HG03558 (cell line): ENCODE results near the gene CSF3R.
"Not testable (repeated sequence)": the region's sequence is repeated elsewhere in the genome, so short reads cannot be mapped to it uniquely, and the experiment has no call there.

Source experiments
- ATAC-seq: cut with Tn5 transposase; IDR thresholded peaks from one replicate; pipeline ENCODE4 v1.9.1; 2021; ENCODE audit warnings: moderate number of reproducible peaks; ENCODE audit not compliant: unreplicated experiment; ENCODE audit errors: extremely low read depth

CSF3R gene

GRCh38 chr1:36513676-36514473 is 31.2 kb upstream of the CSF3R start:
- ATAC-seq, result no peak

- ATAC-seq, result no peak
Observed at GRCh38 chr1:36512842-36513241, 30.1 kb upstream of the CSF3R start.

GRCh38 chr1:36511804-36512798 is 29.4 kb upstream of the CSF3R start:
- ATAC-seq, result no peak

- not testable (repeated sequence) for ATAC-seq
Observed at GRCh38 chr1:36511220-36511619, 28.5 kb upstream of the CSF3R start.

GRCh38 chr1:36510418-36510817 is 27.7 kb upstream of the CSF3R start:
- no peak for ATAC-seq

- no peak for ATAC-seq
Observed at GRCh38 chr1:36508257-36508656, 25.5 kb upstream of the CSF3R start.

GRCh38 chr1:36506276-36506920 is 23.7 kb upstream of the CSF3R start:
- no peak for ATAC-seq

- ATAC-seq, result no peak
Observed at GRCh38 chr1:36503733-36504132, 21.0 kb upstream of the CSF3R start.

- no peak for ATAC-seq
Observed at GRCh38 chr1:36503159-36503558, 20.4 kb upstream of the CSF3R start.

GRCh38 chr1:36502616-36503015 is 19.9 kb upstream of the CSF3R start:
- ATAC-seq, result no peak

GRCh38 chr1:36501911-36502310 is 19.2 kb upstream of the CSF3R start:
- ATAC-seq, result not testable (repeated sequence)

- ATAC-seq, result no peak
Observed at GRCh38 chr1:36497207-36497606, 14.5 kb upstream of the CSF3R start.

- no peak for ATAC-seq
Observed at GRCh38 chr1:36494971-36495370, 12.3 kb upstream of the CSF3R start.

- no peak for ATAC-seq
Observed at GRCh38 chr1:36493524-36493923, 10.8 kb upstream of the CSF3R start.

- ATAC-seq, result no peak
Observed at GRCh38 chr1:36492491-36492890, 9.8 kb upstream of the CSF3R start.

GRCh38 chr1:36489258-36490051 is 6.7 kb upstream of the CSF3R start:
- ATAC-seq, result not testable (repeated sequence)

GRCh38 chr1:36487906-36488305 is 5.2 kb upstream of the CSF3R start:
- ATAC-seq, result no peak

GRCh38 chr1:36487336-36487725 is 4.6 kb upstream of the CSF3R start:
- ATAC-seq, result not testable (repeated sequence)

GRCh38 chr1:36486439-36487335 is 4.0 kb upstream of the CSF3R start:
- ATAC-seq, result no peak
